ENCODE data around the gene UXS1.

GRCh38 chr2:106195981-106196380, 1.9 kb upstream of the UXS1 start:
- TF ChIP-seq CTCF (IDR thresholded peaks at IDR 0.05) = no peak
- TF ChIP-seq POLR2A (IDR thresholded peaks at IDR 0.05) = no peak

All from heart left ventricle (tissue), 13 donors.